OCI-LY7 (cell line): ENCODE data around the gene PES1.

ENCODE experiments used
- EZH2phosphoT487 ChIP-seq: fragments of 200-600 bp; sonication (generic); IDR thresholded peaks from 2 replicates; pipeline ENCODE4 v1.6.1; 2018; ENCODE audit warnings: low read depth, borderline replicate concordance, mild to moderate bottlenecking, mixed run types, antibody characterized with exemption, low read length, moderate library complexity, mixed read lengths
- TF ChIP-seq, protein P1 (sequence below): fragments of 200-600 bp; sonication (generic); conservative IDR thresholded peaks from 2 replicates; pipeline ENCODE4 v1.5.1; 2014; ENCODE audit warnings: mild to moderate bottlenecking, antibody characterized with exemption, low read length, moderate library complexity, mixed read lengths

DNA sequence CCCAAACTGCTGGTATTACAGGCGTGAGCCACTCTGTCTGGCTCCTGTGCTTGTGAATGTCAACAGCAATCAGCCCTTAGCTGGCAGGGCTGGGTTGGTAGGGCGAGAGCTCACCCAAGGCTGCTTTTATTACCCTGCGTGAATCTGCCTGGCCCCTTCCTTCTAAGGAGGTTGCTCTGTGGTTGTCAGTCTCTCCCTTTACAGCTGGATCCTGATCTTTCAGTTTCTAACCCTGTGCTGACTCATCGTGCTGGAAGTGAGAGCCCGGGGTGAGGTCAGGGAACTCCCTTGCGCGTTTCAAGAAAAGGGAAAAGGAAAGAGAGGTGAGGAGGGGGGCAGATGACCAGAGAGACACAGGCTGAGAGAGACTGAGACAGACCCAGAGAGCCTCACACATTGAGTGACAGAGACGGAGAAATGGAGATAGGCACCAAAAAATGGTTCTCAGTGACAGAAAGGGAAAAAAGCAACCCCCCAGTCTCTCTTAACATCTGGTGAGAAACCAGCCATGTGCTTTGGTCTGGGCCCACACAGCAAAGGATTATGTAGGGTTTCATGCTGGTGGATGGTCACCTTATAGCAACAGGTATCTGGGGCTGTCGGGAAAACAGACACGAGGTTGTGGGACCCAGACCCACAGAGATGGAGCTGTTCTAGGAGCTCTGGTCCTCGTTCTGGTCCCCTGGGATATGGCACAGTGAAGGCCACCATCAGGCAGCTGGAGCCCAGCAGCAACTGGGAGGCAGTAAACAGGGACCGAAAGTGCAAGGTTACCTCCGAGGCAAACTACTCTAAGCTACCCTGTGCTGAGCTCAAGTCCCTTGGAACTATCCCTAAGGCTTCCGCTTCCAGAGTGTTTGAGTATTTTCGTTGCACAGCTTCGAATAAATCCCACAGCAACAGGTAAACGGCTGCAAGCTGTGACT, 17.8 kb upstream of the PES1 start:
- TF ChIP-seq, protein P1, sequence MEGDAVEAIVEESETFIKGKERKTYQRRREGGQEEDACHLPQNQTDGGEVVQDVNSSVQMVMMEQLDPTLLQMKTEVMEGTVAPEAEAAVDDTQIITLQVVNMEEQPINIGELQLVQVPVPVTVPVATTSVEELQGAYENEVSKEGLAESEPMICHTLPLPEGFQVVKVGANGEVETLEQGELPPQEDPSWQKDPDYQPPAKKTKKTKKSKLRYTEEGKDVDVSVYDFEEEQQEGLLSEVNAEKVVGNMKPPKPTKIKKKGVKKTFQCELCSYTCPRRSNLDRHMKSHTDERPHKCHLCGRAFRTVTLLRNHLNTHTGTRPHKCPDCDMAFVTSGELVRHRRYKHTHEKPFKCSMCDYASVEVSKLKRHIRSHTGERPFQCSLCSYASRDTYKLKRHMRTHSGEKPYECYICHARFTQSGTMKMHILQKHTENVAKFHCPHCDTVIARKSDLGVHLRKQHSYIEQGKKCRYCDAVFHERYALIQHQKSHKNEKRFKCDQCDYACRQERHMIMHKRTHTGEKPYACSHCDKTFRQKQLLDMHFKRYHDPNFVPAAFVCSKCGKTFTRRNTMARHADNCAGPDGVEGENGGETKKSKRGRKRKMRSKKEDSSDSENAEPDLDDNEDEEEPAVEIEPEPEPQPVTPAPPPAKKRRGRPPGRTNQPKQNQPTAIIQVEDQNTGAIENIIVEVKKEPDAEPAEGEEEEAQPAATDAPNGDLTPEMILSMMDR = no peak
- TF ChIP-seq EZH2phosphoT487 = no peak
